DND-41 (cell line): ENCODE data around the gene GNAI2.

Source experiments
- ATAC-seq: fragments of 200-7000 bp; cut with Tn5 transposase; 3 replicates; pipeline ENCODE4 v1.9.1; 2021; ENCODE audit warnings: low read depth; ENCODE audit not compliant: insufficient read depth
- DNase-seq: peaks from one replicate; pipeline ENCODE4 v3.0.0-alpha.2; 2020
- H2AFZ ChIP-seq: 2 replicates; pipeline ENCODE4 v1.6.0; 2012; ENCODE audit warnings: low read depth, low read length
- H3K27ac ChIP-seq: 2 replicates; pipeline ENCODE4 v1.5.1; 2012; ENCODE audit warnings: low read length, inconsistent platforms
- H3K27me3 ChIP-seq: fragments of 200-600 bp; sonication (generic); 2 replicates; pipeline ENCODE4 v1.6.0; 2012; ENCODE audit warnings: low read length, mild to moderate bottlenecking, inconsistent platforms; ENCODE audit not compliant: insufficient read depth, poor library complexity
- H3K36me3 ChIP-seq: 2 replicates; pipeline ENCODE4 v1.5.1; 2012; ENCODE audit warnings: low read length, inconsistent platforms; ENCODE audit not compliant: insufficient read depth
- H3K4me1 ChIP-seq: 2 replicates; pipeline ENCODE4 v1.5.1; 2012; ENCODE audit warnings: mild to moderate bottlenecking, low read length; ENCODE audit not compliant: insufficient read depth
- H3K4me2 ChIP-seq: 2 replicates; pipeline ENCODE4 v1.6.0; 2012; ENCODE audit warnings: mild to moderate bottlenecking, moderate library complexity, low read length, inconsistent platforms; ENCODE audit not compliant: insufficient read depth
- H3K4me3 ChIP-seq, 2 experiments: fragments of 200-600 bp in 1 of 2; shearing (Covaris generic) in 1 of 2; 2 replicates each; pipeline ENCODE4 v1.5.1; 2012 to 2016; ENCODE audit warnings: inconsistent platforms in 2 of 2, low read length in 2 of 2, mild to moderate bottlenecking in 2 of 2, low read depth in 1 of 2, moderate library complexity in 1 of 2
- H3K79me2 ChIP-seq: 2 replicates; pipeline ENCODE4 v1.6.0; 2012; ENCODE audit warnings: low read length, inconsistent platforms; ENCODE audit not compliant: insufficient read depth
- H3K9ac ChIP-seq: 2 replicates; pipeline ENCODE4 v1.6.0; 2012; ENCODE audit warnings: low read depth, mild to moderate bottlenecking, inconsistent platforms, low read length, moderate library complexity
- H3K9me3 ChIP-seq: 2 replicates; pipeline ENCODE4 v1.5.1; 2012; ENCODE audit warnings: low read length, moderate library complexity, mild to moderate bottlenecking, inconsistent platforms; ENCODE audit not compliant: insufficient read depth, severe bottlenecking
- H4K20me1 ChIP-seq: 2 replicates; pipeline ENCODE4 v1.6.0; 2012; ENCODE audit warnings: low read length; ENCODE audit not compliant: insufficient read depth
- EZH2 ChIP-seq: IDR thresholded peaks from 3 replicates; pipeline ENCODE4 v1.6.1; 2012; ENCODE audit warnings: borderline replicate concordance, low read depth, mild to moderate bottlenecking, moderate library complexity, low read length, inconsistent platforms; ENCODE audit not compliant: severe bottlenecking
- TF ChIP-seq, protein P1 (sequence below): IDR thresholded peaks from 2 replicates; pipeline ENCODE4 v1.5.1; 2012; ENCODE audit warnings: borderline replicate concordance, low read length, moderate library complexity, mild to moderate bottlenecking; ENCODE audit not compliant: poor library complexity, severe bottlenecking; ENCODE audit errors: extremely low read depth

The GNAI2 gene

DNA sequence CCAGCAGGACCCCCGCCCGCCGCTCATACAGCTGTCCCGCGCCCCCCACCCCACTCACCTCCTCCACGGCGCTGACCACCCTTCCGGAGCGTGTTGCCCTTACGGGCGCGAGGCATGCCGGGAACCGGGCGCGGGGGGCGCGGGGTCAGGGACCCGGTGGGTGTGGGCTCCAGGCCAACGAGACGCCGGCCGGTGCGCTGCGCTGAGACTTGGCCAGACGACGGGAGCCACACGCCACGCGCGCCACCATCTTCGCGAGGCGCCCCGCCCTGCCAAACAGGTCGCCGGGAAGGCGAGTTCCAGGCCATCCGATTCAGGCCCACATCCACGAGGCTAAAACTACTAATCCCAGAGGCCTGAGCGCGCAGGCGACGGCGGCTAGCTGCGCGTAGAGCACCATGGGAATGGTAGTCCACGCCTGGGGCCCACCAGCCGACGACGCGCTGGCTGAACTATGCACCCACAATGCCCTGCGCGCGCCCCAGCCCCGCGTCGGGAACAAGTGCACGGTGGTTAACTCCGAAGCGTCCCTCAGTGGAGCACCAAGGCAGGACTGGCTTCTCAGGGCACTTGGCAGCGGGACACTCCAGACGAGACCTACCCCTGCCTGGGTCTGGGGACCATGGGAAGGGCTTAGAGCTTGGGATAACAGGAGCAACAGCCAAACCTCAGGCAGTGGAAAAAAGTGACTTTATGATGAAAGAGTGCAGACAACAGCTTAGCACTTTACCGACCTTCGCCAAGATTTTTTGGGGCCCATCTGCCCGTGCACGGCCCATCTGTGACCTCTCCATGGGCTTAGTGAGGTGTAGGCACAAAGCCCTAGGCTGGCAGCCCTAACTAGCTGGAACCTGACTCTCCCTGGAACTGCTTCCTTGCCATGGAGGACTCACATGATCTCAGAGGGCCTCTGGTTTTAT lies 56.4 kb downstream of the GNAI2 start, which contains the start of gene IFRD2:
TSS of gene IFRD2 (minus strand) at position 271 of the 920 bp plus-strand sequence. CDS start at position 116, 155 bp downstream.
- TF ChIP-seq, protein P1, sequence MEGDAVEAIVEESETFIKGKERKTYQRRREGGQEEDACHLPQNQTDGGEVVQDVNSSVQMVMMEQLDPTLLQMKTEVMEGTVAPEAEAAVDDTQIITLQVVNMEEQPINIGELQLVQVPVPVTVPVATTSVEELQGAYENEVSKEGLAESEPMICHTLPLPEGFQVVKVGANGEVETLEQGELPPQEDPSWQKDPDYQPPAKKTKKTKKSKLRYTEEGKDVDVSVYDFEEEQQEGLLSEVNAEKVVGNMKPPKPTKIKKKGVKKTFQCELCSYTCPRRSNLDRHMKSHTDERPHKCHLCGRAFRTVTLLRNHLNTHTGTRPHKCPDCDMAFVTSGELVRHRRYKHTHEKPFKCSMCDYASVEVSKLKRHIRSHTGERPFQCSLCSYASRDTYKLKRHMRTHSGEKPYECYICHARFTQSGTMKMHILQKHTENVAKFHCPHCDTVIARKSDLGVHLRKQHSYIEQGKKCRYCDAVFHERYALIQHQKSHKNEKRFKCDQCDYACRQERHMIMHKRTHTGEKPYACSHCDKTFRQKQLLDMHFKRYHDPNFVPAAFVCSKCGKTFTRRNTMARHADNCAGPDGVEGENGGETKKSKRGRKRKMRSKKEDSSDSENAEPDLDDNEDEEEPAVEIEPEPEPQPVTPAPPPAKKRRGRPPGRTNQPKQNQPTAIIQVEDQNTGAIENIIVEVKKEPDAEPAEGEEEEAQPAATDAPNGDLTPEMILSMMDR, result peak; percentile 35
- TF ChIP-seq EZH2, result no peak
- Histone ChIP-seq H2AFZ (peak within 1 kb of the TSS; percentile 97), H3K27me3 (no peaks in the 10 kb centered on the region), H3K4me1 (peaks cover 33% of the 10 kb centered on the region), H4K20me1 (peaks cover 19% of the 10 kb centered on the region; the same call in 1 of the 2 replicates), H3K27ac (peak within 1 kb of the TSS; percentile 85), H3K79me2 (peaks cover 28% of the 10 kb centered on the region), H3K4me2 (peak within 1 kb of the TSS; percentile 95), H3K9me3 (no peaks in the 10 kb centered on the region), H3K36me3 (peaks cover 38% of the 10 kb centered on the region), H3K9ac (peak within 1 kb of the TSS; percentile 86), H3K4me3 (peak within 1 kb of the TSS; percentile 77 to 98; a peak in 3 of 4 replicates)
- DNase-seq (peak; percentile 98), ATAC-seq (peak; percentile 97)

DNA sequence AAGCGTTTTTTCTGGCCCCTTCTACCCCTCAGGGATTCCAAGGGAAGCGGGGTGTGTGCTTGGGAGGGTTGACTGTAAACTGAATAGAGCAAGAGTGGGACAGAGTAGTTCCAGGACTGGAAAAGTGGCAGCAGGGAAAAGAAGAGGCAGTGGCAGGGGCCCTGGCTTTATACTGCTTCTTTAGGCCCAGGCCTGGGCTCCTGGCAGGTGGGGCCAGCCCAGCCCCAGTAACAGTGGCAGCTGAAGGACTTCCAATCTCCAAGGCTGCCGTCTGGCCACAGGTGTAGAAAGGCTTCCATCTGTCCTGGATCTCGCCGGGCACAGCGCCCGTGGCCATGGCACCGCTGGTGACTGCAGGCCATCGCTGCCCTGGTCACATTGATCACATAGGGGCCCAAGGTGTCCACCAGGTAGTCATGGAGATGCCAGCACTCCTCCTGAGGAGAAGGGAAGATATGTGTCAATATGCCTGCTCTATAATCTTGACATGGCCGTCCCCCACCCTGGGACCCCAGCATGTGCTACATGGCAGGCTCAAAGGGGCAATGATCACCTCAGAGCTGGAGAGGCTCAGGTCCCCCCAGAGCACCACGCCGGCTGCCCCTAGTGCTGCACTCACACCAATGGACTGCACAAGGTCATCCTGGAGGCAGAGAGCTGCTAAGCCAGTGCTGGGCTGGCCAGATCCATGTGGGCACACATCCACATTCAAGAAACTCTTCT lies 57.2 kb downstream of the GNAI2 start:
- Histone ChIP-seq H2AFZ (peak overlapping the region; percentile 97), H3K27ac (peak overlapping the region; percentile 74), H3K4me1 (peaks cover 39% of the 10 kb centered on the region), H3K36me3 (peaks cover 31% of the 10 kb centered on the region), H3K79me2 (peaks cover 30% of the 10 kb centered on the region), H4K20me1 (peaks cover 20% of the 10 kb centered on the region; the same call in 1 of the 2 replicates), H3K9me3 (no peaks in the 10 kb centered on the region), H3K27me3 (no peaks in the 10 kb centered on the region), H3K4me3 (peak overlapping the region; percentile 21 to 98; a peak in 3 of 4 replicates), H3K9ac (peak overlapping the region; percentile 63), H3K4me2 (peak overlapping the region; percentile 95)
- no peak for ATAC-seq
- TF ChIP-seq, protein P1, result no peak
- no peak for TF ChIP-seq EZH2
- no peak for DNase-seq

DNA sequence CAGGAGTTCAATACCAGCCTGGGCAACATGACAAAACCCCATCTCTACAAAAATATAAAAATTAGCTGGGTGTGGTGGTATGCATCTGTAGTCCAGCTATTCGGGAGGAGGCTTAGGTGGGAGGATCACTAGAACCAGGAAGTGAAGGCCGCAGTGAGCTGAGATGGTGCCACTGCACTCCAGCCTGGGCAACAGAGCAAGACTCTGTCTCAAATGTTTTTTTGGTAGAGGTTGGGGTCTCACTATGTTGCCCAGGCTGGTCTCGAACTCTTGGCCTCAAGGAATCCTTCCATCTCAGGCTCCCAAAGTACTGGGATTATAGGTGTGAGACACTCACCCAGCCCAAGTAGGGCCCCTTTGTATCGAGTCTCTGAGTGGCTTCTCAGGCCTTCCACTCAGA lies 58.1 kb downstream of the GNAI2 start:
- Histone ChIP-seq H3K9me3 (no peaks in the 10 kb centered on the region), H3K27me3 (no peaks in the 10 kb centered on the region), H3K4me1 (peaks cover 48% of the 10 kb centered on the region)

More for the DNA sequence above, 58.1 kb downstream of the GNAI2 start:
- H4K20me1 ChIP-seq, result peaks cover 16% of the 10 kb centered on the region; the same call in 1 of the 2 replicates
- H3K4me2 ChIP-seq, result no peak overlapping the region
- peaks cover 35% of the 10 kb centered on the region for H3K79me2 ChIP-seq
- no peak overlapping the region for H2AFZ ChIP-seq
- H3K4me3 ChIP-seq, result no peak overlapping the region
- no peak for DNase-seq
- H3K9ac ChIP-seq, result no peak overlapping the region
- H3K36me3 ChIP-seq, result peaks cover 23% of the 10 kb centered on the region
- H3K27ac ChIP-seq, result no peak overlapping the region
- ATAC-seq, result no peak
- TF ChIP-seq, protein P1, result no peak
- TF ChIP-seq EZH2, result no peak
